Tibial nerve (tissue), 4 donors: ENCODE measurements around the gene SIGLEC9.

Experiments
- CTCF ChIP-seq, 5 experiments: fragments of 200-600 bp in 3 of 5; fragments of 450-650 bp in 2 of 5; sonication (generic) in 3 of 5; IDR thresholded peaks; one replicate each; pipeline ENCODE4 v1.5.1; 2016 to 2019; ENCODE audit warnings: antibody characterized with exemption in 5 of 5, mild to moderate bottlenecking in 3 of 5, moderate library complexity in 2 of 5
- EP300 ChIP-seq, 2 donors: sonication (generic); formaldehyde crosslinking; IDR thresholded peaks; one replicate each; pipeline ENCODE4 v1.6.1; 2017; ENCODE audit warnings: antibody characterized with exemption in 2 of 2, mild to moderate bottlenecking in 1 of 2
- POLR2A ChIP-seq, 2 donors: fragments of 450-650 bp; IDR thresholded peaks; one replicate each; pipeline ENCODE4 v1.6.1; 2017; ENCODE audit warnings: antibody characterized with exemption in 2 of 2, mild to moderate bottlenecking in 2 of 2, moderate library complexity in 2 of 2

DNA sequence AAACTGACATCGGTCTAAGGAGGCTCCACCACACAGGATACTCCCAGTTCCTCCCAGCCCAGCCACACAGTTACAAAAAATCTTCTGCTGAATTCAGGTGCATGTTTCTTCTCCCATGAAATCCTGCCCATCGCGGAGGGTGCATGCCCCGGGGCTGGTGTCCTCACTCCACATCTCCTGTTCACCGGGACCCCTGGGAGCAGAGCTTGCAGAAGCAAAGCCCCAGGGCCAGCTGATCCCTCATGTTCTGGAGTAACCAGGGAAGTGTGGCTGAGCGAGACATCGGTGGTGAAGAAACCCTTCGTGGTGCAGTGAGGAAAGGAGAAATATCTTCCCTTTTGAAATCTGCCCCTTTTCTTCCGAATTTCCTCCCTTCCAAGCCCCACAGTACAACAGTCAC lies 904 bp upstream of the SIGLEC9 start:
- TF ChIP-seq CTCF (IDR thresholded peaks at IDR 0.05), result no peak
- TF ChIP-seq POLR2A (IDR thresholded peaks at IDR 0.05), result no peak
- TF ChIP-seq EP300 (IDR thresholded peaks at IDR 0.05), result no peak
